ENCODE results near the gene FILIP1.

- no peak for TF ChIP-seq USF2 (IDR thresholded peaks at IDR 0.05; ENCODE audit: low read length)
- no peak for TF ChIP-seq CTCF (IDR thresholded peaks at IDR 0.05; ENCODE audit: control extremely low read depth in 1 of 3, insufficient read depth in 1 of 3, low read depth in 1 of 3, low read length in 3 of 3)
- TF ChIP-seq EP300 (IDR thresholded peaks at IDR 0.05; ENCODE audit: borderline replicate concordance in 1 of 2, low read depth in 2 of 2, low read length in 2 of 2), result no peak
- no peak for TF ChIP-seq MAX (IDR thresholded peaks at IDR 0.05)
- TF ChIP-seq GABPA (IDR thresholded peaks at IDR 0.05; ENCODE audit: borderline replicate concordance, insufficient read depth, low read length), result no peak
- no peak for TF ChIP-seq POLR2AphosphoS5 (IDR thresholded peaks at IDR 0.05; ENCODE audit: low read depth, low read length)
- TF ChIP-seq SP2 (IDR thresholded peaks at IDR 0.05; ENCODE audit: low read length), result no peak
- no peak for TF ChIP-seq RAD21 (IDR thresholded peaks at IDR 0.05 in 1 of 2, conservative IDR thresholded peaks at IDR 0.05 in 1 of 2; ENCODE audit: low read depth in 2 of 2, low read length in 2 of 2)
- no peak for TF ChIP-seq ZNF274 (IDR thresholded peaks at IDR 0.05; ENCODE audit: borderline replicate concordance, extremely low read depth, low read length)
- TF ChIP-seq POLR2A (IDR thresholded peaks at IDR 0.05; ENCODE audit: control extremely low read depth in 1 of 2, low read depth in 2 of 2, low read length in 2 of 2), result no peak
- TF ChIP-seq EGR1 (IDR thresholded peaks at IDR 0.05; ENCODE audit: borderline replicate concordance, low read depth, low read length), result no peak
- no peak for TF ChIP-seq RFX5 (IDR thresholded peaks at IDR 0.05; ENCODE audit: borderline replicate concordance, low read depth, low read length)
Observed at GRCh38 chr6:75419980-75420379, 73.6 kb downstream of the FILIP1 start.

All from H1 (cell line).